Limb (tissue), 2 donors: Measurements from ENCODE around the gene SEPTIN1.
"Not testable (repeated sequence)": the region's sequence is repeated elsewhere in the genome, so short reads cannot be mapped to it uniquely, and the experiment has no call there.

Experiments used
- DNase-seq, 2 donors: peaks; one replicate each; pipeline ENCODE4 v3.0.0-alpha.2; 2016; ENCODE audit errors: extremely low spot score in 2 of 2

The SEPTIN1 gene

DNA sequence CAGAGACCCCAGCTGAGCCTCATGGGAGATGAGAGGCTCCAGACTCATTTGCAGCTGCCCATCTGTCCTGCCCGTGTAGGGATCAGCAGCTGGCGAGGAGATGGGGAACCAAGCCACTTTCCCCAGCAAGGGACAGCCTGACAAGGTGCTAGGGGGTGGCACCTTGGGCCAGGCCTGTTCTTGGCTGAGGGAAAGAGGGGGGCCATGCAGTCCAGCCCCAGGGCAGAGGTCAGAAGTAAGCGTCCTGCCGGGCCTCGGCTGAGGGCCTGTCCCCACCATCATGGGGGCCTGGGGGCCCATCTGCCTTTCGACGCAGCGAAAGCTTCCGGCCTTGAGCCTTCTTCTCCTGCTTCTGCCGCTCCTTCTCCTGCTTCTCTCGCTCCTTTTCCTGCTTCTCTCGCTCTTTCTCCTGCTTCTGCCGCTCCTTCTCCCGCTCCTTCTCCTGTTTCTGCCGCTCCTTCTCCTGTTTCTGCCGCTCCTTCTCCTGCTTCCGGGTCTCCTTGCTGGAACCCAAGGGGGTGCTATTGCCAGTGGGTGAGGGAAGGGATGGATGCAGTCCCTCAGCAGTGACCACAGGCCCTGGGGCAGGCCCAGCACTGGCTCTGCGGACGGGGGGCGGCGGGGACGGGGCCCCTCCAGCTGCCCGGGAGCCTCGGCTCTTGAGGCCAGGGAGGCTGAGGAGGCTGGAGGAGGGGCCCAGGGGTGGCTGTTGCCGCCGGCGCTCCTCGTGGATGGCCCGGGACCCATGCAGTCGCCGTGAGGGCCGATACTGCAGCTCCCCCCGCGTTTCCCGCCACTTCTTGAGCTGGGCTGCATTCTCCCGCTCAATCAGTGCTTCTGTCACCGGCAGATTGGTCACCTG lies 24.4 kb downstream of the SEPTIN1 start:
- DNase-seq, result no peak

DNA sequence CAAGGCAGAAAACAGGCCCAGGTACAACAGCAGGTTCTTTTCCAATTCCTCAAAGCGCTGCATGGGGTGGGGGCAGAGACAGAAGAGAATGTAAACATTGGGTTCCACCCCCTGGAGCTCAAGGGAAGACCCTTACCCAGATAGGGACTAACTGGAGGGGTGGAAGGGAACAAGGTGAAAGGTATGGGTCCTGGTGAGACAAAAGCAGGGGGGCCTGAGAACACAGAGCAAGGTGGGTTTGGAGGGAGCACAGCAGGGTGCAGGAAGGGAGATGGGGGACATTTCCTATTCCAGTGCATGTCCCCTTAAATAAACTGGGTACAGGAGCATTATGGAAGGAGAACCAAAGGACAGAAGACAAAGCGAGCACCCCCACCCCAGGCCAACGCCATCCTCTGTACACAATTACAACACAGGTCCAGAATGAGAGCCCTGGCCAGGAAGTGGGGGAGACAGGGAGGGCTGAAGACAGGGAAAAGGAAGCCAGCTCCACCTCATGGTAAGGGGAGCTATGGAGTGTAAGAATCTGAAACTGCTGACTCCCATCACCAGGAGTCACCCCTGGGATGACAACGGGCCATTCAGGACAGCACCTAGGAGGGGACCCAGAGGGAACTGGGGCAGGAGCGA lies 25.2 kb downstream of the SEPTIN1 start:
- DNase-seq, result no peak

DNA sequence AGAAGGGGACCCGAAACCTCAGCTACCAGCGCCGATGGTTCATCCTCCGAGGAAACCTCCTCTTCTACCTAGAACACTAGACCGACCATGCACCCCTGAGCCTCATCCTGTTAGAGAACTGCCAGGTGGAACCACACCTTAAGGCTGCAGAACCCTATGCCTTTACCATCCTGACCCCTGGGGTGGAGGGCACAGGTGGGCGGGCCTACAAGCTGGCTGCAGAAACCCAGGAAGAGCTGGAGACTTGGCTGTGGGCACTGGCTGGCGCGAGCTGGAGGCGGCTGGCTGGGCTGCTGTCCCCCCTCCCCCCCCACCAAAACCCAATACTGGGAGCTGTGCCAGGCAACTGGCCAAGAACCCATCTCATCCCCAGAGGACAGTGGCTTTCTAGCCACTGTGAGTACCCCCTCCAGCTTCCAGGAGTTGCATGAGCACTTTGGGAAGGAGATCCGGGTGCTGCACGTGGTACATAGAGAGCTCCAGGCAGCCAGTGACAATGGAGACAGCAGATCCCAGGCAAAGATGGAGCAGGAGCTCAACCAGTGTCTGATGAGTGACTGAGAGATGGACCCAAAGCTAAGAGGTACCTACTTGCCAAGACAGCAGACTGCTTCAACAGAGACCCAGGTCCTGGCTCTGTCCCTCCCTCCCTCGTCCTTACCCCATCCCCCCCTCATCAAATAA lies 25.8 kb downstream of the SEPTIN1 start:
- DNase-seq, result no peak

DNA sequence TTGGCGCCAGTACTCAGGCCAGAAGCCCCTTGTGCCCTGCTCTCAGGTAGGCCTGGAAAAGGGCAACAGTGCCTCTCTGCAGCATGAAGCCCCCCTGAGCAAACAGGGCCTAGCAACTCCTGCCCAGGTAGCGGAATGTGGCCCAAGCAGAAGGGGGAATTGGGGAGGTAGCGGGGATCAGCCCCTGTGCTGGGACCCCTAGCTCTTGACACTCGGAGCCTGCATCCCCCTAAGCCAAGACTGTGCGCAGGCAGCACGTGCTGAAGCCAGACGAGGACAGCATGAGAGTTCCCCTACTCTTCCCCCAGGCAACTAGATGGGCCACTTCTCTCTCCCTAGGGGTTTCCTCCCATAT lies 26.4 kb downstream of the SEPTIN1 start:
- no peak for DNase-seq

- DNase-seq, result peak; percentile 95 to 98
Measured at GRCh38 chr16:30355144-30355953, 27.0 kb downstream of the SEPTIN1 start, which contains the start of gene CD2BP2. Gene CD2BP2, minus strand, starts transcription at chr16:30355308. Its CDS starts 627 bp downstream, at chr16:30354681.

GRCh38 chr16:30354423-30355143 lies 27.8 kb downstream of the SEPTIN1 start:
- DNase-seq, result no peak

DNA sequence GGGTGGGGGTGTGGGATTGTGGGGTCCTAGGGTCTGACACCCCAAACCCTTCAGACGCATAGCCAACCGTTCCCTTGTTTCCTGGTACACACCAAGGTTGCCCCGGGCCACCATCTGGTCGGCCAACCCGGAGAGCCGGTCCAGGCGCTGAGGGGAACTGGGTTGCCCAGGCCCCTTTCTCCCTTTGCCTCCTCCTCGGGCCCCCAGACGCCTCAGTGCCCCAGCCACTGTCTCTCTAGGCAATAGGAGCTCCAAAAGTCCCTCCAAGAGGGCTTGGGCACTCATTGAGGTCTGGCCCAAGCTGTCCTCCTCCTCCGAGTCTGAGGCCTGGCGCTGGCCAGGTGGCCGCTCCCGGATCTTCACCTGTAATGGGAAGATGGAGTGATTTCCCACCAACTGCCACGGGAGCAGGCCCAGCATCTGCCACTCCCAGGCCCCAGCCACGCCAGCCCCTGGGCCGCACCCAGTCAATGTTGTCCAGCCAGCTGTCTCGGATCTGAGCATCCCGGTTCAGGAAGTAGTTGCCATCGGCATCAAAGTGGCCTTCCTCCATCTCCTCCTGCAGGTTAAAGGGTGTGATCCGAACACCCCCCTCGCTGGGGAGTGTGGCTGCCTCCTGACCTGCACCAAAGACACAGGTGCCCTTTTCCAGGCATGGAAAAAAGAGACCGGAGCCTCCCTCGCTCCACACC lies 28.8 kb downstream of the SEPTIN1 start:
- DNase-seq, result no peak

DNA sequence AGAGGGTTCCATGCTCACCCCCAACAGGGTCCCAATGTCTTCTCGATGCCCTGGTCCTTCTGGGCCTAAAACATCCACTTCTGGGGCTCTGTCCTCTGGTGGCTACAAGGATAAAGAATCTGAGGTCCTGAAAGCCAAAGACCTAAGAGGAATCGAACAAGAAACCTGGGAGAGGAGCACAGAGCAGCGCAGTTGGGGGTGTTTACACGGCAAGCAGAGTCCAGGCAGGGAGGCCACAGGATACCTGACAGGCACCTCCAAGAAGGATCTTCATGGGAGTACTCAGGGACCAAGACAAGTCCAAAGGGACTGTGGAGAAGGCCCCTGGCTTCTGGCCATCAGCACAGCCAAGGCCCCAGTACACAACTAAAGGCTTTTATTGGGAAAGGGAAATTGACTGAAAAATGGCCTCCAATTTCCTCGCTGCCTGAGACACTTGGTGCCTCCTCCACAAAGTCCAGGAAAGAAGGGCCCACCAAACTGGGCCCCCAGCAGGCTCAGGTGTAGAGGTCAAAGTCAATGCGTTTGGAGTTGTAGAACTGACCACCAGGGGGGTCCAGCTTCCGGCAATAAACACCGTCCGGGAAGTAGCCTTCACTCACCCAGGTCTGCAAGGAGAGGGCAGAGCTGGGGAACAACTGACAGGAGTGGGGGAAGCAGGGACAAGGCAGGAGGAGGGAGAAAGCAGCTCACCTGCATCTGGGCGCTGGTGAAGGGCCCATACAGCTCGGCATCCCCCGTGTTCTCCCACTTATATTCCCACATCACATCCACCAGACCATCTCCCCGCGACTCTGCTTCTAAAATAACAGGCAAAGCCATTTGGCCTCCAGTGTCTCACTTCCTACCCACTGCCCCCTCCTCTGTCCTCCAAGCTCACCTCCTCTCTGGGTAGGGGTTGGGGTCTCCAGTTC lies 29.6 kb downstream of the SEPTIN1 start:
- DNase-seq, result no peak

GRCh38 chr16:30351586-30352419 lies 30.6 kb downstream of the SEPTIN1 start:
- no peak for DNase-seq

GRCh38 chr16:30351001-30351441 lies 31.3 kb downstream of the SEPTIN1 start:
- DNase-seq, result no peak

DNA sequence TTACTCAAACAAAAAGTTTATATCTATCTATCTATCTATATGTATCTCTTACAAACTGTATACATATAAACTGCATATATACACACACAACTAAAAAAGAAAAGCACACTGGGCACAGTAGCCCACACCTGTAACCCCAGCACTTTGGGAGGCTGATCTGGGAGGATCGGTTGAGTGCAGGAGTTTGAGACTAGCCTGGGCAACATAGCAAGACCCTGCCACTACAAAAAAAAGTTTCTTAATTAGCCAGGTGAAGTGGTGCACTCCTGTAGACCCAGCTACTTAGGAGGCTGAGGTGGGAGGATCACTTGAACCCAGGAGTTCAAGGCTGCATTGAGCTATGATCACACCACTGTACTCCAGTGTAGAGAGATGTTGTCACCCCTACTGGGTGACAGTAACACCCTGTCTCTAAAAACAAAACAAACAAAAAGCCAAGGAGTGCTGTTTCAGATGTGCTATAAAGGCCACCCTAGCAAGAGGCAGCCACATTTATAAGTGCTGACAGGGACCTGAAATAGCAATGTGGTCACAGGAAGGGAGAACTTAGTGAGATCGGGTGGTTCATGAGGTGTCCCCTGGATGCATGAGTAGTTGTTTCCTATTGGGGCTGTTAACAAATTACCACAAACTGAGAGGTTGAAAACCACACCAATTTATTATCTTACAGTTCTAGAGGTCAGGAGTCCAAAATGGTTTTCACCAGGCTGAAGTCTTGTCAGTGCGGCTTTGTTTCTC lies 32.1 kb downstream of the SEPTIN1 start:
- no peak for DNase-seq

DNA sequence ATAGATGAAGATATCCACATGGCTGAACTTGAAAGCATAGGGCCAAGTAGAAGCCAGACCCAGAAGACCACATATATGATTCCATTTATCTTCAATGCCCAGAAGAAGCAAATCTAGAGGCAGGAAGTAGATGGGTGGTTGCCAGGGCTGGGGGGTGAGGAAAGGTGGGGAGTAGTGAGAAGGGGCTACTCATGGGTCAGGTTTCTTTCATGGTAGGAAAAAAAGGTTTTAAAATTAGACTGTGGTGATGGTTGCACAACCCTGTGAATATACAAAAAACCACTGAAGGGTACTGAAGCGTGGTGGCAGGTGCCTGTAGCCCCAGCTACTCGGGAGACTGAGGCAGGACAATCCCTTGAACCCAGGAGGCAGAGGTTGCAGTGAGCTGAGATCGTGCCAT lies 32.7 kb downstream of the SEPTIN1 start:
- DNase-seq, result no peak

DNA sequence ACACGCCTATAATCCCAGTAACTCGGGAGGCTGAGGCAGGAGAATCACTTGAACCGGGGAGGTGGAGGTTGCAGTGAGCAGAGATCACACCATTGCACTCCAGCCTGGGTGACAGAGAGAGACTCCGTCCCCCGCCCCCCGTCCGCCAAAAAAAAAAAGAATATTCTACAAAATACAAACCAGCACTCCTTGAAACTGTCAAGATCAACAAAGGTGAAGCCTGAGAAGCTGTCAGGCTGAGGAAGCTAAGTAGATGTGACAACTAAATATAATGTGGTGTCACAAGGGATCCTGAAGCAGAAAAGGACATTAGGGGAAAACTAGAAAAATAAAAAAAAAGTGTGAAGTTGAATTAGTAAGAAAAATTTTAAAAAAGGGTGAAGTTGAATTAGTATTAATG lies 33.4 kb downstream of the SEPTIN1 start:
- DNase-seq, result no peak

DNA sequence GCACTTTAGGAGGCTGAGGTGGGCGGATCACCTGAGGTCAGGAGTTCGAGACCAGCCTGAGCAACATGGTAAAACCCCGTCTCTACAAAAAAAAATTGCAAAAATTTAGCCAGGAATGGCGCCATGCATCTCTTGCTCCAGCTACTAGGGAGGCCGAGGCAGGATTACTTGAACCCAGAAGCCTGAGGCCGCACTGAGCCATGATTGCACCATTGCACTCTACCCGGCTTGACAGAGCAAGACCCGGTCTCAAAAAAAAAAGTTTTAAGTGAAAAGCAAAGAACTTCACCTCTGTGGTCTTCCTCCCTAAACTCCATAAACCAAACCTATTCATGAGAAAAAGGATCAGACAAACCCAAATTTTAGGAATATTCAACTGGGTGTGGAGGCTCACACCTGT lies 34.2 kb downstream of the SEPTIN1 start:
- no peak for DNase-seq

DNA sequence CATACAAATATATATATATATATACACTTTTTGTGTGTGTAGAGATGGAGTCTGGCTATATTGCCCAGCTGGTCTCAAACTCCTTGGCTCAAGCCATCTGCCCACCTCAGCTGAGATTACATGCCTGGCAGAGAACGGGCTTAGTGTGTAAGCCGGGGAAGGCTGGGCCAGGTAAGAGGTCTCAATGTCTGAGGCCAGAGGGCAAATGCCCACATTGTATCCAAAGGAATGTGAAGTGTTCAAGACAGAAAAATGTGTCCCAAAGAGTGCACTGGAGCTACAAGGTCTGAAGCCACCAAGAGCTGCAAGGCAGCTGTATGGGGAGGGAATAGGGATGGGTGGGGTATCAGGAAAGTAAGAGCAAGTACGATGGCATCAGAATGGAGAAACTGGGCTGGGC lies 36.1 kb downstream of the SEPTIN1 start:
- DNase-seq, result no peak

GRCh38 chr16:30343491-30343820 lies 38.9 kb downstream of the SEPTIN1 start:
- not testable (repeated sequence) for DNase-seq

DNA sequence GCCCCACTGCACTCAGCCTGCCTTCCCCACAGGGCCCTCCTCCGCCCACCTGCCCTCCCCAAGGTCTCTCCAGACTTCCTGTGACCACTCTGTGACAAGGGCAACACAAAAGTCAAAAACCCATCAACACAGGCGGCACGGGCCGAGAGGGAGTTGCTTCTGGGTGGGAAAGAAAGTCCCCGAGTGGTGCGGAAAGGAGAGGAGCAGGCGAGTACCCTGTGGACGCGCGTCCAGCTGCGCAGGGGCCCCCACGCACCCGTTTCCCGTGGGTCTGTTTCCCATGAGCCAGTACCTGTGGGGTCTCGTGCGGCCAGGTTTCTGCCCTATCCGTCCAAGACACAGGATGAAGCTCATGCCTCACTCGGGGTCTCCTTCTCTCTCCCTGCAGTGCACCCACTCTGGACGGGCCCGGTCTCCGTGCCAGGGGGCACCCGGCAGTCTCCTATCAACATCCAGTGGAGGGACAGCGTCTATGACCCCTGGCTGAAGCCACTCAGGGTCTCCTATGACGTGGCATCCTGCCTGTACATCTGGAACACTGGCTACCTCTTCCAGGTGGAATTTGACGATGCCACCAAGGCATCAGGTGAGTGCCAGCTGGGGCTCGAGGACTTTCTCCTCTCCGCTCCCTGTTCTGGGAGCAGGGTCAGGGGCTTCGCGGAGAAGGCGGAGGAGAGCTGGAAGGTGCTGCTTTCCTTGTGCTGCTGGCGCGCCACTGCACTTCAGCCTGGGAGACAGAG lies 39.4 kb downstream of the SEPTIN1 start:
- DNase-seq, result no peak
